ENCODE results near the gene SORCS1.

- TF ChIP-seq CTCF (IDR thresholded peaks at IDR 0.05) (peak; percentile 52 to 54 (median 53)), EP300 (IDR thresholded peaks at IDR 0.05) (no peak)
Observed at GRCh38 chr10:106795619-106796018, 368.9 kb downstream of the SORCS1 start.

Data from esophagus muscularis mucosa (tissue), 3 donors.